ENCODE data around the gene KRTCAP2. TPM values are rescaled to one million over a fixed set of nuclear protein-coding genes. Genes with fewer than 3 reads are reported as not detected.
A peak's percentile ranks its signal among the peaks of the same experiment; 100 is the strongest.

The KRTCAP2 gene
- total RNA-seq, 1 experiment from 2014 or later, result 236 TPM

GRCh38 chr1:155177918-155178281 lies 4.8 kb upstream of the KRTCAP2 start:
- no peaks in the 10 kb centered on the region for H3K9me3 Mint-ChIP-seq (ENCODE audit: low read depth, unreplicated experiment)
- no peak for DNase-seq
- peaks cover 13% of the 10 kb centered on the region for H3K36me3 Mint-ChIP-seq (ENCODE audit: insufficient read depth, unreplicated experiment)
- CTCF ChIA-PET, result interaction anchor here (0.7 to 1.9 kb wide), 3 partner anchors 8 to 86 kb away, joined by 3 to 11 read pairs (median 3); no protein-coding TSS in a partner anchor
- TF ChIP-seq CTCF (IDR thresholded peaks at IDR 0.05; ENCODE audit: unreplicated experiment), result no peak
- intact Hi-C loops (cut with micrococcal nuclease; ENCODE audit: unreplicated experiment), result loop anchor here (2.0 kb wide), 1 partner anchor 15 kb away; no protein-coding TSS in a partner anchor
- BruUV-seq (replicated peaks), result no TSS peak
- H3K27me3 Mint-ChIP-seq (ENCODE audit: unreplicated experiment), result peaks cover 34% of the 10 kb centered on the region
- H3K27ac Mint-ChIP-seq (ENCODE audit: unreplicated experiment), result no peak overlapping the region
- H3K4me1 Mint-ChIP-seq (ENCODE audit: low read depth, unreplicated experiment), result peaks cover 35% of the 10 kb centered on the region
- H3K4me3 Mint-ChIP-seq (ENCODE audit: low read depth, unreplicated experiment), result no peak overlapping the region

GRCh38 chr1:155177192-155177917 lies 4.3 kb upstream of the KRTCAP2 start:
- TF ChIP-seq CTCF (IDR thresholded peaks at IDR 0.05; ENCODE audit: unreplicated experiment), result no peak
- Mint-ChIP-seq H3K27me3 (ENCODE audit: unreplicated experiment) (peaks cover 29% of the 10 kb centered on the region), H3K9me3 (ENCODE audit: low read depth, unreplicated experiment) (no peaks in the 10 kb centered on the region), H3K36me3 (ENCODE audit: insufficient read depth, unreplicated experiment) (peaks cover 19% of the 10 kb centered on the region), H3K4me1 (ENCODE audit: low read depth, unreplicated experiment) (peaks cover 39% of the 10 kb centered on the region), H3K4me3 (ENCODE audit: low read depth, unreplicated experiment) (no peak overlapping the region), H3K27ac (ENCODE audit: unreplicated experiment) (no peak overlapping the region)
- CTCF ChIA-PET, result interaction anchor here (0.7 to 2.1 kb wide), 4 partner anchors 8 to 86 kb away, joined by 3 to 11 read pairs (median 4); partner anchors contain the start of gene THBS3
- no TSS peak for BruUV-seq (replicated peaks)
- DNase-seq, result no peak
- intact Hi-C loops (cut with micrococcal nuclease; ENCODE audit: unreplicated experiment), result loop anchor here (2.0 kb wide), 1 partner anchor 15 kb away; no protein-coding TSS in a partner anchor

- H3K4me3 Mint-ChIP-seq (ENCODE audit: low read depth, unreplicated experiment), result no peak overlapping the region
- peaks cover 46% of the 10 kb centered on the region for H3K4me1 Mint-ChIP-seq (ENCODE audit: low read depth, unreplicated experiment)
- peaks cover 24% of the 10 kb centered on the region for H3K36me3 Mint-ChIP-seq (ENCODE audit: insufficient read depth, unreplicated experiment)
- peak; percentile 95 for TF ChIP-seq CTCF (IDR thresholded peaks at IDR 0.05; ENCODE audit: unreplicated experiment)
- H3K9me3 Mint-ChIP-seq (ENCODE audit: low read depth, unreplicated experiment), result no peaks in the 10 kb centered on the region
- no peak overlapping the region for H3K27ac Mint-ChIP-seq (ENCODE audit: unreplicated experiment)
- DNase-seq, result peak; percentile 93
- CTCF ChIA-PET, result interaction anchor here (1.1 to 3.1 kb wide), 4 partner anchors 9 to 31 kb away, joined by 3 to 20 read pairs (median 8); partner anchors contain the start of gene THBS3
- BruUV-seq (replicated peaks), result no TSS peak
- intact Hi-C loops (cut with micrococcal nuclease; ENCODE audit: unreplicated experiment), result loop anchor here (1.0 to 2.0 kb wide), 2 partner anchors 16 to 50 kb away; no protein-coding TSS in a partner anchor
- peaks cover 22% of the 10 kb centered on the region for H3K27me3 Mint-ChIP-seq (ENCODE audit: unreplicated experiment)
Measured at GRCh38 chr1:155176544-155177071, 3.5 kb upstream of the KRTCAP2 start.

- no peak overlapping the region for H3K27ac Mint-ChIP-seq (ENCODE audit: unreplicated experiment)
- no peak for TF ChIP-seq CTCF (IDR thresholded peaks at IDR 0.05; ENCODE audit: unreplicated experiment)
- intact Hi-C loops (cut with micrococcal nuclease; ENCODE audit: unreplicated experiment), result loop anchor here (1.0 to 2.0 kb wide), 2 partner anchors 17 to 50 kb away; no protein-coding TSS in a partner anchor
- peaks cover 46% of the 10 kb centered on the region for H3K4me1 Mint-ChIP-seq (ENCODE audit: low read depth, unreplicated experiment)
- no peaks in the 10 kb centered on the region for H3K9me3 Mint-ChIP-seq (ENCODE audit: low read depth, unreplicated experiment)
- CTCF ChIA-PET, result interaction anchor here (0.7 to 3.1 kb wide), 4 partner anchors 16 to 33 kb away, joined by 3 to 20 read pairs (median 4); partner anchors contain the start of gene THBS3
- H3K4me3 Mint-ChIP-seq (ENCODE audit: low read depth, unreplicated experiment), result no peak overlapping the region
- peaks cover 31% of the 10 kb centered on the region for H3K36me3 Mint-ChIP-seq (ENCODE audit: insufficient read depth, unreplicated experiment)
- no TSS peak for BruUV-seq (replicated peaks)
- peaks cover 21% of the 10 kb centered on the region for H3K27me3 Mint-ChIP-seq (ENCODE audit: unreplicated experiment)
- peak; percentile 55 for DNase-seq
Measured at GRCh38 chr1:155175927-155176371, 2.8 kb upstream of the KRTCAP2 start.

All from Calu3 (cell line).